GM21529 (cell line): Measurements from ENCODE around the gene HBE1.
A peak's percentile ranks its signal among the peaks of the same experiment; 100 is the strongest.
"Not testable (repeated sequence)": the region's sequence is repeated elsewhere in the genome, so short reads cannot be mapped to it uniquely, and the experiment has no call there.

ENCODE experiments used
- ATAC-seq: cut with Tn5 transposase; IDR thresholded peaks from one replicate; pipeline ENCODE4 v1.9.1; 2021; ENCODE audit not compliant: unreplicated experiment

HBE1 gene

DNA sequence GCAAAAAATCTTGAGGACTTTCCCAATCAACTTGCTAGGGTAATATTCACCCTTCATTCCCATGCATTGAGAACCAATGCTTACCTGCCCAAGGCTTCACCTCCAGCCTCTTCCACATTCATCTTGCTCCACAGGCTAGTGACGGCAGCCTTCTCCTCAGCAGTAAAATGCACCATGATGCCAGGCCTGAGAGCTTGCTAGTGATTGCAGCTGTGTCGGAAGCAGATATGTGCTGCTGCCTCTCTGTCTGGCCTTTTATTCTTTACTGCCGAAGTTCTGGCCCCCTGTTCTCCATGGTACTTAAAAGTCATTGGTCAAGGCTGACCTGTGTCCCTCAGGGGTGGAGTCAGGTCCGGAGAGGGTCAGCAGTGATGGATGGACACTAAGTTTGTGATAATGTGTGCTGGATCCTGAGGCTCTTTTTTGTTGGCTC, at the start of gene HBE1:
Gene HBE1, minus strand, starts transcription at position 231 of the 433 bp plus-strand sequence. Its CDS starts 55 bp downstream, at position 176.
- no peak for ATAC-seq

DNA sequence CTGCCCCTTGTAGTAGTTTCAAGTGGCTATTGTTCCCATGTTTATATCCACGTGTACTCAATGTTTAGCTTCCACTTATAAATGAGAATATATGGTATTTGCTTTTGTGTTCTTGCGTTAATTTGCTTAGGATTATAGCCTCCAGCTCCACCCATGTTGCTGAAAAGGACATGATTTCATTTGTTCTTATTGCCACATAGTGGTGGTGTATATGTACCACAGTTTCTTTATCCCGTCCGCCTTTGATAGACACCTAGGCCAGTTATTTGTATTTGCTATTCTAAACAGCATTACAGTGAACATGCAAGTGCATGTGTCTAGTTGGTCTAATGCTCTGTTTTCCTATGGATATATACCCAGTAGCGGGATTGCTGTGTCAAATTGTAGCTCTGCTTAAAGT, 47.5 kb upstream of the HBE1 start:
- no peak for ATAC-seq

DNA sequence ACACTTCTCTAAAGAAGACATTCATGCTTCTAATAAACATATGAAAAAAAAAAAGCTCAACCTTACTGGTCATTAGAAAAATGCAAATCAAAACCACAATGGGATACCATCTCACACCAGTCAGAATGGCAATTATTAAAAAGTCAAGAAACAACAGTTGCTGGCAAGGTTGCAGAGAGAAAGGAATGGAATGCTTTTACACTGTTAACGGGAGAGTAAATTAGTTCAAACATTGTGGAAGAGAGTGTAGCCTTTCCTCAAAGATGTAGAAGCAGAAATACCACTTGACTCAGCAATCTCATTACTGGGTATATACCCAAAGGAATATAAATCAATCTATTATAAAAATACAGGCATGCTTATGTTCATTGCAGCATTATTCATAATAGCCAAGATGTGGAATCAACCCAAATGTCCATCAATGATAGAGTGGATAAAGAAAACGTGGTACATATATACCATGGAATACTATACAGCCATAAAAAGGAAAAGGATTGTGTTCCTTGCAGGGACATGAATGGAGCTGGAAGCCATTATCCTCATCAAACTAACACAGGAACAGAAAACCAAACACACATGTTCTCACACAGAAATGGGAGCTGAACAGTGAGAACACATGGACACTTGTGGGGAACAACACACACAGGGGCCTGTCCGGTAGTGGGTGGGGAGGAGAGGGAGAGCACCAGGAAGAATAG, 43.7 kb upstream of the HBE1 start:
- not testable (repeated sequence) for ATAC-seq

DNA sequence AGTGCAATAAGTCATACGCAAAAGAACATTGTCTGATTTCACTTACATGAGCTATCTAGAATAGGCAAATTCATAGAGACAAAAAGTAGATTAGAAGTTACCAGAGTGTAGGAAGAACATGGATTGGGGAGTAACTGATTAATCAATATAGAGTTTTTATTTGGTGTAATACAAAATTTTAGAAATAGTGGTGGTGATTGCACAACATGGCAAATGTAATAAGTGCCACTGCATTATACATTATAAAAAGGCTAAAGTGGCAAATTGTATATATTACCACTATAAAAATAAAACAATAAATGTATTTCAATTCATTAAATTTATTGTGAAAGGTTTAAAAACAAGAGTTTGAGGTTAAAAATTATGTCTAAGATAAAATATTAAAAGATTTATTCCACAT, 40.7 kb upstream of the HBE1 start:
- ATAC-seq: no peak

DNA sequence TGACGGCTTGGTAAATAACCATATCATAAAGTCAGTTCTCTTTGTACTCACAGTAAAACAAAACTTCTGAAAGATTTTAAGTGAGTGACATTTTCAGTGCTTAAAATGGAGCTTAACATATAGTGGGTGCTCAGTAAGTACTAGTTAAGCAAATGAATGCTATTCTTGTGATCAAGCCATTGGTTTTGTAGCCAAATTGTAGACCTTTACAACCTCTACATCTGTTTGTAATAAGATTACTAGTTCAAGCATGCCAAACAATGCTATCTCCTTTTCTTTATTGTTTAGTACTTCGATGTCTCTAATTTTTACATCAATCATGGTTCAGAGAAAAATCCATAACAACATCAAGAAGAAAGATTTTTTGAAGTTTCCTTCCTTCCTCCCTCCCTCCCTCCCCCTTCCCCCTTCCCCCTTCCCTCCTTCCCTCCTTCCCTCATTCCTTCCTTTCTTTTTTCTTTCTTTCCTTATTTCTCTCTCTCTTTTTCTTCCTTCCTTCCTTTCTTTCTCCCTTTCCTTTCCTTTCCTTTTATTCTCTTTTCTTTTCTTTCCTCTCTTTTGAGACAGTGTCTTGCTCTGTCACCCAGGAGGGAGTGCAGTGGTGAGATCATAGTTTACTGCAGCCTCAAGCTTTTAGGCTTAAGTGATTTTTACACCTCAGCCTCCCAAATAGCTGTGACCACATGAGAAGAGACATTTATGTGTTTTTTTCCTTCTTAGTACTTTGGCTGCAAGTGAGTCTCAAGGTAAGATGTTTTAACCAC, 37.7 kb upstream of the HBE1 start:
- no peak for ATAC-seq

DNA sequence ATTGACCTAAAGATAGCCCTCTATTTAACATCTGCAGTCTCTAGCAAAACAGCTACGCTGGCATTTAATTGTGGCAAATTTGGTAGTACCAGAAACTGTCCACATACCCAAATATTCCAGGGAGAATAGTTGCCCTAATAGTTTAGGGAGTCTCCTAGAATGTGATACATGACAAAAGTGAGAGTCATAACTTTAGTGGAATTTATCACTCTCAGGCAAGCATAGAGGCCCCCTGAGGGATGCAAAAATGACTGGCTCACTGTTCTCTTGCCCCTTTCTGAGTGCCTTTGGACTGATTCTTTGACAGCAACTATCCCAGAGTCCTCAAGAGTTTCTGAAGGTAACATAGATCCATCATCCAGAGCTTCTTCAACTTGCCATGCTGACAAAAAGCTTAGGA, 34.3 kb upstream of the HBE1 start:
- no peak for ATAC-seq

DNA sequence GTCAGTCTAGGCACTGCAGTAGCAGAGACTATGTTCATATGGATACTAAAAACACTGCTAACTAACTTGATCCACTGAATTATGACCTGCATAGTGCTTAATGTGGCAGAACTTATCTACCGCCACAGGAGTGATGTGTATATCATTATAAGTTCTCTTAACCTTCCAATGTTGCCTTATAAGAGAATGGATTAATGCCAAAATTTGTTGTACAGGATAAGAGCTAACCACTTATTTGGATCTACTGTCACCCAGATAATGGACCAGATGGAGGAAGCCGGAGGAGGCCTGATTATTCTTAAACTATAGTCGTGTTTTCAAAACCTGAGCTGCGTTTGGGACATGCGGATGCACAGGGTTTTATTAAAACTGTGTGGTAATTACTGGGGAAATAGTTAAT, 33.9 kb upstream of the HBE1 start:
- no peak for ATAC-seq

DNA sequence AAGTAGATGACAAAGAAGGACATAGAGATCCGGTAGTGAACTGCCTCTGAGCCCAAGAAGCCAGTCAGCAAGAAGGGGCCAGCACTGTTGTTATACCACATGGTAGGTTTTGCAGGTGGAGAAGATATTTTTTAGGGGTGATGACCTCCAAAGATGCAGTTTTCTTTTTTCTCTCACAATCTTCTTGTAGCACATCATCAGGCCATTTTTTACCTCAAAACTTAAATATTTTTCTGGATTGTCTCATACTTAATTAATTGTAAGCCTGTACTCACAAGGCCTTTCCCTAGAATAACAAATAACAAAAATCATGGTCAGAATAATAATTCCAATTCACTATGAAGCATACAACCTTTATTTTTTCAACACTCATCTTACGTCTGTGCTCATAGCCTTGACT, 32.1 kb upstream of the HBE1 start, which contains the start of gene OR51B4:
Gene OR51B4, minus strand, starts transcription at position 101 of the 400 bp plus-strand sequence. Its CDS starts 0 bp downstream, at position 101.
- no peak for ATAC-seq

DNA sequence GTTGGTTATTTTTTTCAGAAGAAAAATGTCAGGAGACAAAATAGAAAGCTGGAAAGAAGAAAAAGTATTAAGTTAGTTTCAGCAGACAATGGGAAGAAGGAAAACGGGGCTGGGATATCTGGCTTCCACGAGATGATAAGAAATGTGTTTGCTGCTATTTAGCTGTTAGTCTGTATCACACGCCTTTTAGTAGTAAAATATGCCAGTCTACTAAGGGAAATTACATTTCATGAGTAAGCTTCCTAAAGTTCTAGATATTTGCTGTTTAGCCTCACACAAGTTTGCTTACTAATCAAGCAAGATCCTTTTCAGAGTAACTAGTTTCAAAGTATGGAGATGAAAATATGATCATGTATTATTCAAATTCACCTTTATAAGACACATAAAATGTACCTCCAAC, 30.5 kb upstream of the HBE1 start:
- ATAC-seq: no peak

DNA sequence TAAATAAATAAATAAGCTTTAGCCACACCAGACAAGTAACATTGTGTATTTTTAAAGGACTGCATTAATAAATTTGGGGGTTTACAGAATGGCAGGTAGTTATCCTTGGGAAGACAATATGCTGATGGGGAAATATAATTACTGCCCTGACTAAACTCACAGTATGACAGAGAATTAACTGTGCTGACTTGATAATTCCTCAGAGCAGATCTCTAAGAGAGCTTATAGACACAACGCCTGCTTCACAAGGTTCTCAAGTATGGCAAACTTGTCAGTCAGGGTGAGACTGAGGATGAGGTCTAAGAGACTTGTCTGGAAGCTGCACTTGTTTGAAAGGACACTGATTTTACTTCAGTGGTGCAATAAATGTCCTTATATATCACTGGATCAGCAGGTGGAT, 28.7 kb upstream of the HBE1 start:
- ATAC-seq: no peak

DNA sequence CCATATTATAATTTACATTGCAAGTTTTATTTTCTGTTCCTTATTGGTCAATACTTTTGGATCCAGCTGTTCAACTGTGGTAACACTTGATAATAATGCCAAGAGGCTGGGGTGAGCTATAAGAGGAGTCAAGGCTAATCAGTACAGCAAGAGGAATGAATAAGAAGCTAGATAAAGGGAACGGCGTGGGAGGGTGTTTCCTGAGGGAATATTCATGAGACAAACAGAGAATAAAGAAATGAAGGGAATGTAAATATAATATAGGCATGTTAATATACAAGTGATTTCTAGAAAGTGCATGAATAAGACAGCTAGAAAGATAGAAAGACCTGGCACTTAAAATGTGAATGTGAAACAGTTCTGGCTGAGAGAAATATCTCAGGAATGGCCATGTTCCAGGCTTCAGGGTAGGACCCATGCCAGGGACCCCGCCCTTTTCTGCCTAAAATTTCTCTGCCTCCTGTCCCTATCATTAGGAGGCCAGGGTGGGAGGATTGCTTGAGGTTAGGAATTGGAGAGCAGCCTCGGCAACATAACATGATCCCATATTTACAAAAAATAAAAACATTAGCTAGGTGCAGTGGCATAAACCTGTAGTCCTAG, 28.1 kb upstream of the HBE1 start:
- no peak for ATAC-seq

DNA sequence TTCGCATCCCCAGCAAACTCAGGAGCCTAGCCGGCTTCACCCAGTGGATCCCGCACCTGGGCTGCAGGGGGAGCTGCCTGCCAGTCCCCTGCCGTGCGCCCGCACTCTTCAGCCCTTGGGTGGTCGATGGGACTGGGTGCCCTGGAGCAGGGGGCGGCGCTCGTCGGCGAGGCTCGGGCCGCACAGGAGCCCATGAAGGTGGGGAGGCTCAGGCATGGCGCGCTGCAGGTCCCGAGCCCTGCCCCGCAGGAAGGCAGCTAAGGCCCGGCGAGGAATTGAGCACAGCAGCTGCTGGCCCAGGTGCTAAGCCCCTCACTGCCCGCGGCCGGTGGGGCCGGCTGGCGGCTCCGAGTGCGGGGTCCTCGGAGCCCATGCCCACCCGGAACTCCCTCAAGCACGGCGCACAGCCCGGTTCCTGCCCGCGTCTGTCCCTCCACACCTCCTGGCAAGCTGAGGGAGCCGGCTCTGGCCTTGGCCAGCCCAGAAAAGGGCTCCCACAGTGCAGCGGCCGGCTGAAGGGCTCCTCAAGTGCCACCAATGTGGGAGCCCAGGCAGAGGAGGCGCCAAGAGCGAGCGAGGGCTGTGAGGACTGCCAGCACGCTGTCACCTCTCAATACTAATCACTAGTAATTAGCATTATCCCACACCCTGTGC, 24.7 kb upstream of the HBE1 start:
- not testable (repeated sequence) for ATAC-seq

DNA sequence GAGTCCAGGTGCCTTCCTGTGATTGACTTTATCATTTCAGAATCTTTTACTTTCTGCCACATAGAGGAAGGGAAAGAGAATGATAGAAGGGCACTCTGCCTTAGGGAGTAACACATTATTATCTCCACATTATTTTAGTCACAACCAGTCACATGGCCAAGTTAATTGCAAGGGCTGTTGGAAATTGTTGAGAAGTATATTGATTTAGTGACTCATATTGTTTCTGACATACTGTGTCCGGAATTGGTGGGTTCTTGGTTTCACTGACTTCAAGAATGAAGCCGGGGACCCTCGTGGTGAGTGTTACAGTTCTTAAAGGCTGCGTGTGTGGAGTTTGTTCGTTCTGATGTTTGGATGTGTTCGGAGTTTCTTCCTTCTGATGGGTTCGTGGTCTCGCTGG, 23.3 kb upstream of the HBE1 start:
- ATAC-seq: no peak

DNA sequence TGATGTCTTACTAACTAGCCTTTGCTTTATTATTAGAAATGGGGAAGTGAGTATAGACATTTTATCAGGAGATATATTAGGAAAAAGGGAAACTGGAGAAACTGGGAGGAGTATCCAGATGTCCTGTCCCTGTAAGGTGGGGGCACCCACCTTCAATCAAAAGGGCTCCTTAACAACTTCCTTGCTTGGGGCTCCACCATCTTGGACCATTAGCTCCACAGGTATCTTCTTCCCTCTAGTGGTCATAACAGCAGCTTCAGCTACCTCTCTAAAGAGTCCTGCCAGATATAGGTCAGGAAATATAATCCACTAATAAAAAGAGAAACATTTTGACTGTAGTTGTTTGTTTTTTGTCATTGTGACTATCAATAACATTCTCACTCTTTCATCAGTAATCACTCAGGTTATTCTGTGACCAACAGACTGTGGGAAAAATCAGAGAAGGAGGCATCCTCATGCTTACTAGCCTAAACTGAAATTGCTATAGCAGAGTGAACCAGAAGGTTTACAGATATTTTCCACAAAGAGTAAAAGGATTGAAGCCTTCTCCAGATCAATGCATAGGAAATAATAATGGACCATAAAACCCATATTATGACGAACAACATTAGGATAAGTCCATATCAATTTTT, 21.6 kb upstream of the HBE1 start:
- peak; percentile 97 for ATAC-seq

DNA sequence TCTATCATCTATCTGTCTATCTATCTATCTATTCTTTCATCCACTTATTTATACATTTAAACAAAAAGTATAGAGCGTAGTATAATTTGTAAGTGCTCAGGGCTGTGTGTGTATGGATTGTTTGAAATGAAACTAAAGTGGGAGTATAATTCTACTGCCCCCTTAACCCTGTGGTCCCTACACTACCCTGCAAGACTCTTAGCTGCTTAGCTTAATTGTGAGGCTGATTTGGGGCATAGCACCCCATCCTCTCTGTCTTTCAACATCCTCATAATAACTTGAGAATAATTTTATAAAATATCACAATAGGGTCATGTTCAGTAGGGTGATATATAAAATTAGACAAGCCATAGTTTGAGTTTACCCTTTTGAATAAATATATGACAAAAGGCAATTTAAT, 20.4 kb upstream of the HBE1 start:
- no peak for ATAC-seq

DNA sequence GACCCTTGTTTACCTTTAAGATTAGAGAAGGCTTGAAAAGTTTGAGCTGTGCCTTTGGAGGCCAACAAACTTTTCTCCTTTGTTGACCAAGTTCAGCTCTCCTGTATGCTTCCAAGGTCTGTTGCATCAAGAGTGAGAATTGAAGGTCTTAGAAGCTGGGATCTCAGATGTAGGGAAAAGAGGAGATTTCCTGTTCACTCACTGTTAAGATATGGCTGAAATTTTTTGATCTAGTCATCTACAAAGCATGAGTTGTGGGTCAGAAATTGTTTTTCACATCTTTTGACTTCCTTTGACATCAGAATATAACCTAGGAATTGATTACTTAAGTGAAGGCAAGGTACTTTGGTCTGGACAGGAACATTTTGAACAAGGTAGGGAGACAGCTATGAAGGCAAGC, 20.0 kb upstream of the HBE1 start:
- no peak for ATAC-seq

DNA sequence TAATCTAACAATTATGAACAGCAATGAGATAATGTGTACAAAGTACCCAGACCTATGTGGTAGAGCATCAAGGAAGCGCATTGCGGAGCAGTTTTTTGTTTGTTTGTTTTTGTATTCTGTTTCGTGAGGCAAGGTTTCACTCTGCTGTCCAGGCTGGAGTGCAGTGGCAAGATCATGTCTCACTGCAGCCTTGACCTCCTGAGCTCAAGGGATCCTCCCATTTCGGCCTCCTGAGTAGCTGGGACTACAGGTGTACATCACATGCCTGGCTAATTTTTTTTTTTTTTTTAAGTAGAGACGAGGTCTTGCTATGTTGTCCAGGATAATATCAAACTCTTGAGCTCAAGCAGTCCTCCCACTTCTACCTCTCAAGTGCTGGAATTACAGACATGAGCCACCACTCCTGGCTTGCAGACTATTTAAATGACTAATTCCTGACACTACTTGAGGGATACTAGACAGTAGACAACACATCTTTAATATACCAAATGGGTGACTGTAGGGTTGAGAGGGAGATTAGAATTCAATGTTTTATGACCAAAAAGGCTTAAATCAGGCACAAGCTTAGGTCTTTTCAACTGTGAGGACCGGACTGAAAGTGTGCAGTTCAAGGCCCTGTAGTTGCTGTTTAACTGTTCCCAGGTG, 19.3 kb upstream of the HBE1 start:
- ATAC-seq: no peak

DNA sequence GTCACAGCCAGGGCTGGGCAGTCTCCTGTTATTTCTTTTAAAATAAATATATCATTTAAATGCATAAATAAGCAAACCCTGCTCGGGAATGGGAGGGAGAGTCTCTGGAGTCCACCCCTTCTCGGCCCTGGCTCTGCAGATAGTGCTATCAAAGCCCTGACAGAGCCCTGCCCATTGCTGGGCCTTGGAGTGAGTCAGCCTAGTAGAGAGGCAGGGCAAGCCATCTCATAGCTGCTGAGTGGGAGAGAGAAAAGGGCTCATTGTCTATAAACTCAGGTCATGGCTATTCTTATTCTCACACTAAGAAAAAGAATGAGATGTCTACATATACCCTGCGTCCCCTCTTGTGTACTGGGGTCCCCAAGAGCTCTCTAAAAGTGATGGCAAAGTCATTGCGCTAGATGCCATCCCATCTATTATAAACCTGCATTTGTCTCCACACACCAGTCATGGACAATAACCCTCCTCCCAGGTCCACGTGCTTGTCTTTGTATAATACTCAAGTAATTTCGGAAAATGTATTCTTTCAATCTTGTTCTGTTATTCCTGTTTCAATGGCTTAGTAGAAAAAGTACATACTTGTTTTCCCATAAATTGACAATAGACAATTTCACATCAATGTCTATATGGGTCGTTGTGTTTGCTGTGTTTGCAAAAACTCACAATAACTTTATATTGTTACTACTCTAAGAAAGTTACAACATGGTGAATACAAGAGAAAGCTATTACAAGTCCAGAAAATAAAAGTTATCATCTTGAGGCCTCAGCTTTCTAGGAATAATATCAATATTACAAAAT, 18.6 kb upstream of the HBE1 start:
- ATAC-seq: no peak

DNA sequence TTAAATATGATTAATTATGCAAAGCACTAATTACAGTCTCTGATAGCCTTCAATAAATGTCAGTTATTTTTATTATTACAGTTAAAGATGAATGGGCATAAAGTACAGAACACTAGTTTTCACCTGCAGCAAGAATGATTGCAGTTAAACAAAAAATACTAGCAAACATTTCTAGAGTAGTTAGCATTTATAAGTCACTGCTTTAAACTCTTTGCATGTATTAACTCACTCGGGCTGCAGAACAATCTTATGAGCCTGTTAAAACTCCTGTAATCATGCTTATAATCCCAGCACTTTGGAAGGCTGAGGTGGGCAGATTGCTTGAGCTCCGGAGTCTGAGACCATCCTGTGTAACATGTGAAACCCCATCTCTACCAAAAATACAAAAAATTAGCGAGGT, 17.2 kb upstream of the HBE1 start:
- ATAC-seq: no peak

DNA sequence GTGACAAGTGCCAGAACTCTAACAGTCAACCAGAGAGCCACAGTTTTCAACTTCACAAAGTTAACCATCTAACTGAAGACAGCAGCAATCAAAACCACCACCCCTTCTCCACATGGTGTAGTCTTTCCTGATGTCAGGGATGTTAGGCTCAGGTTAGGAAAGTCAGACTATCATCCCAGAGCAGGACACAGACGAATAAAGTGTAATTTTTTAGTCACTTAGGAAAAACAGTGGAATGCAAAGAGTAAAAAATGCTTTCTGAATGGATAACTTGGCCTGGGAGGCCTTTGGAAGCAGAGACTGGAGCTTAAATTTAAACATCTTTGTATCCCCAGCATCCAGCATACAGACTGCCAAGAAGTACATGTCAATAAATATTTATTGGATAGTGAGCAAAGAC, 16.6 kb upstream of the HBE1 start:
- no peak for ATAC-seq
